Measurements from ENCODE around the gene BCAN.

- TF ChIP-seq, protein P1, sequence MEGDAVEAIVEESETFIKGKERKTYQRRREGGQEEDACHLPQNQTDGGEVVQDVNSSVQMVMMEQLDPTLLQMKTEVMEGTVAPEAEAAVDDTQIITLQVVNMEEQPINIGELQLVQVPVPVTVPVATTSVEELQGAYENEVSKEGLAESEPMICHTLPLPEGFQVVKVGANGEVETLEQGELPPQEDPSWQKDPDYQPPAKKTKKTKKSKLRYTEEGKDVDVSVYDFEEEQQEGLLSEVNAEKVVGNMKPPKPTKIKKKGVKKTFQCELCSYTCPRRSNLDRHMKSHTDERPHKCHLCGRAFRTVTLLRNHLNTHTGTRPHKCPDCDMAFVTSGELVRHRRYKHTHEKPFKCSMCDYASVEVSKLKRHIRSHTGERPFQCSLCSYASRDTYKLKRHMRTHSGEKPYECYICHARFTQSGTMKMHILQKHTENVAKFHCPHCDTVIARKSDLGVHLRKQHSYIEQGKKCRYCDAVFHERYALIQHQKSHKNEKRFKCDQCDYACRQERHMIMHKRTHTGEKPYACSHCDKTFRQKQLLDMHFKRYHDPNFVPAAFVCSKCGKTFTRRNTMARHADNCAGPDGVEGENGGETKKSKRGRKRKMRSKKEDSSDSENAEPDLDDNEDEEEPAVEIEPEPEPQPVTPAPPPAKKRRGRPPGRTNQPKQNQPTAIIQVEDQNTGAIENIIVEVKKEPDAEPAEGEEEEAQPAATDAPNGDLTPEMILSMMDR (IDR thresholded peaks at IDR 0.05) = no peak
- TF ChIP-seq POLR2A (IDR thresholded peaks at IDR 0.05) = no peak
These were observed 15.9 kb upstream of the BCAN start for GRCh38 chr1:156626079-156626438.

Measured in lower leg skin (tissue), 3 donors.